Activated CD4-positive, alpha-beta T cell treated with anti-CD3 and anti-CD28 coated beads, Interleukin-2, amount 10 ng/mL, durations not matched to agents 24 days and 14 days (primary cell): Measurements from ENCODE around the gene CENPW. TPM values are rescaled to one million over a fixed set of nuclear protein-coding genes. Genes with fewer than 3 reads are reported as not detected.

Experiments
- DNase-seq: peaks from one replicate; pipeline ENCODE4 v3.0.0; 2022
- H3K27ac Mint-ChIP-seq: one replicate; pipeline ENCODE4 v1.8.0; 2022; ENCODE audit warnings: mild to moderate bottlenecking, mixed read lengths
- H3K27me3 Mint-ChIP-seq: one replicate; pipeline ENCODE4 v1.8.0; 2022; ENCODE audit warnings: mixed read lengths
- H3K36me3 Mint-ChIP-seq: one replicate; pipeline ENCODE4 v1.8.0; 2022; ENCODE audit warnings: low read depth, mild to moderate bottlenecking, mixed read lengths
- H3K4me1 Mint-ChIP-seq: one replicate; pipeline ENCODE4 v1.8.0; 2021; ENCODE audit warnings: mixed read lengths
- H3K4me3 Mint-ChIP-seq: one replicate; pipeline ENCODE4 v1.8.0; 2022; ENCODE audit warnings: mild to moderate bottlenecking, moderate library complexity, mixed read lengths
- H3K9me3 Mint-ChIP-seq: one replicate; pipeline ENCODE4 v1.8.0; 2021; ENCODE audit warnings: mixed read lengths
- intact Hi-C: fragments of 100-400 bp; cut with micrococcal nuclease; formaldehyde crosslinking; loops from one replicate; pipeline ENCODE4 v1.15.1; 2023
- total RNA-seq: library from RNA; stranded (reverse); gene quantifications from 2 replicates; pipeline ENCODE4 v1.2.3, GENCODE V29; 2022

The CENPW gene
- total RNA-seq, 1 donor from 2014 or later = 45.8 TPM

- Mint-ChIP-seq H3K36me3 (peaks cover 1% of the 10 kb centered on the region), H3K4me1 (peaks cover 26% of the 10 kb centered on the region), H3K27me3 (no peaks in the 10 kb centered on the region), H3K27ac (no peak overlapping the region), H3K9me3 (no peaks in the 10 kb centered on the region), H3K4me3 (no peak overlapping the region)
- intact Hi-C loops = loop anchor here (5.0 kb wide), 1 partner anchor 162 kb away; no protein-coding TSS in a partner anchor
- DNase-seq = no peak
Observed at GRCh38 chr6:126344181-126344580, 4.3 kb downstream of the CENPW start.

- no peaks in the 10 kb centered on the region for H3K27me3 Mint-ChIP-seq
- H3K36me3 Mint-ChIP-seq = peaks cover 4% of the 10 kb centered on the region
- no peak overlapping the region for H3K27ac Mint-ChIP-seq
- H3K4me3 Mint-ChIP-seq = no peak overlapping the region
- H3K4me1 Mint-ChIP-seq = peaks cover 6% of the 10 kb centered on the region
- no peaks in the 10 kb centered on the region for H3K9me3 Mint-ChIP-seq
- no peak for DNase-seq
- intact Hi-C loops = no loop called here
Observed at GRCh38 chr6:126351960-126352359, 12.0 kb downstream of the CENPW start.

GRCh38 chr6:126352514-126352913, 12.6 kb downstream of the CENPW start:
- Mint-ChIP-seq H3K9me3 (no peaks in the 10 kb centered on the region), H3K27me3 (no peaks in the 10 kb centered on the region), H3K4me3 (no peak overlapping the region), H3K36me3 (peaks cover 3% of the 10 kb centered on the region), H3K4me1 (peaks cover 6% of the 10 kb centered on the region), H3K27ac (no peak overlapping the region)
- intact Hi-C loops = no loop called here
- DNase-seq = no peak

GRCh38 chr6:126356526-126356925, 16.6 kb downstream of the CENPW start:
- peaks cover 6% of the 10 kb centered on the region for H3K36me3 Mint-ChIP-seq
- intact Hi-C loops = no loop called here
- H3K4me1 Mint-ChIP-seq = peaks cover 6% of the 10 kb centered on the region
- H3K9me3 Mint-ChIP-seq = peaks cover 5% of the 10 kb centered on the region
- no peak overlapping the region for H3K27ac Mint-ChIP-seq
- DNase-seq = no peak
- H3K4me3 Mint-ChIP-seq = no peak overlapping the region
- H3K27me3 Mint-ChIP-seq = no peaks in the 10 kb centered on the region

- H3K27me3 Mint-ChIP-seq = no peaks in the 10 kb centered on the region
- peaks cover 6% of the 10 kb centered on the region for H3K36me3 Mint-ChIP-seq
- H3K9me3 Mint-ChIP-seq = peaks cover 5% of the 10 kb centered on the region
- no peak overlapping the region for H3K27ac Mint-ChIP-seq
- DNase-seq = no peak
- intact Hi-C loops = loop anchor here (2.0 kb wide), 1 partner anchor 761 kb away; no protein-coding TSS in a partner anchor
- no peaks in the 10 kb centered on the region for H3K4me1 Mint-ChIP-seq
- no peak overlapping the region for H3K4me3 Mint-ChIP-seq
Observed at GRCh38 chr6:126359936-126360537, 20.1 kb downstream of the CENPW start.

GRCh38 chr6:126361832-126362440, 22.0 kb downstream of the CENPW start:
- no peak overlapping the region for H3K27ac Mint-ChIP-seq
- intact Hi-C loops = loop anchor here (2.0 kb wide), 1 partner anchor 759 kb away; no protein-coding TSS in a partner anchor
- no peaks in the 10 kb centered on the region for H3K27me3 Mint-ChIP-seq
- H3K36me3 Mint-ChIP-seq = peaks cover 6% of the 10 kb centered on the region
- peaks cover 5% of the 10 kb centered on the region for H3K9me3 Mint-ChIP-seq
- no peak for DNase-seq
- H3K4me1 Mint-ChIP-seq = no peaks in the 10 kb centered on the region
- H3K4me3 Mint-ChIP-seq = no peak overlapping the region

- Mint-ChIP-seq H3K4me1 (no peaks in the 10 kb centered on the region), H3K9me3 (no peaks in the 10 kb centered on the region), H3K27me3 (no peaks in the 10 kb centered on the region), H3K27ac (no peak overlapping the region), H3K4me3 (no peak overlapping the region), H3K36me3 (no peaks in the 10 kb centered on the region)
- intact Hi-C loops = no loop called here
- DNase-seq = no peak
Observed at GRCh38 chr6:126367849-126368248, 27.9 kb downstream of the CENPW start.

GRCh38 chr6:126372626-126373025, 32.7 kb downstream of the CENPW start:
- no peak for DNase-seq
- intact Hi-C loops = no loop called here
- Mint-ChIP-seq H3K4me3 (no peak overlapping the region), H3K4me1 (no peaks in the 10 kb centered on the region), H3K36me3 (no peaks in the 10 kb centered on the region), H3K27me3 (no peaks in the 10 kb centered on the region), H3K9me3 (no peaks in the 10 kb centered on the region), H3K27ac (no peak overlapping the region)

- no peak overlapping the region for H3K4me3 Mint-ChIP-seq
- H3K4me1 Mint-ChIP-seq = no peaks in the 10 kb centered on the region
- no peaks in the 10 kb centered on the region for H3K36me3 Mint-ChIP-seq
- H3K27ac Mint-ChIP-seq = no peak overlapping the region
- no peak for DNase-seq
- H3K27me3 Mint-ChIP-seq = no peaks in the 10 kb centered on the region
- intact Hi-C loops = no loop called here
- H3K9me3 Mint-ChIP-seq = no peaks in the 10 kb centered on the region
Observed at GRCh38 chr6:126373344-126373743, 33.4 kb downstream of the CENPW start.

- H3K4me1 Mint-ChIP-seq = no peaks in the 10 kb centered on the region
- H3K27me3 Mint-ChIP-seq = no peaks in the 10 kb centered on the region
- intact Hi-C loops = no loop called here
- no peak overlapping the region for H3K4me3 Mint-ChIP-seq
- H3K36me3 Mint-ChIP-seq = no peaks in the 10 kb centered on the region
- DNase-seq = no peak
- no peak overlapping the region for H3K27ac Mint-ChIP-seq
- no peaks in the 10 kb centered on the region for H3K9me3 Mint-ChIP-seq
Observed at GRCh38 chr6:126374372-126374771, 34.5 kb downstream of the CENPW start.

- Mint-ChIP-seq H3K4me1 (no peaks in the 10 kb centered on the region), H3K4me3 (no peak overlapping the region), H3K27ac (no peak overlapping the region), H3K9me3 (peaks cover 4% of the 10 kb centered on the region), H3K27me3 (no peaks in the 10 kb centered on the region), H3K36me3 (no peaks in the 10 kb centered on the region)
- intact Hi-C loops = no loop called here
- DNase-seq = no peak
Observed at GRCh38 chr6:126376682-126377081, 36.8 kb downstream of the CENPW start.

GRCh38 chr6:126377594-126378153, 37.8 kb downstream of the CENPW start:
- intact Hi-C loops = no loop called here
- peaks cover 4% of the 10 kb centered on the region for H3K9me3 Mint-ChIP-seq
- no peaks in the 10 kb centered on the region for H3K27me3 Mint-ChIP-seq
- DNase-seq = no peak
- H3K36me3 Mint-ChIP-seq = no peaks in the 10 kb centered on the region
- no peak overlapping the region for H3K4me3 Mint-ChIP-seq
- H3K27ac Mint-ChIP-seq = no peak overlapping the region
- no peaks in the 10 kb centered on the region for H3K4me1 Mint-ChIP-seq

GRCh38 chr6:126380072-126380583, 40.2 kb downstream of the CENPW start:
- intact Hi-C loops = no loop called here
- Mint-ChIP-seq H3K9me3 (peaks cover 12% of the 10 kb centered on the region), H3K27ac (no peak overlapping the region), H3K36me3 (no peaks in the 10 kb centered on the region), H3K27me3 (no peaks in the 10 kb centered on the region), H3K4me3 (no peak overlapping the region), H3K4me1 (no peaks in the 10 kb centered on the region)
- no peak for DNase-seq

GRCh38 chr6:126381498-126381897, 41.6 kb downstream of the CENPW start:
- intact Hi-C loops = no loop called here
- H3K9me3 Mint-ChIP-seq = peaks cover 12% of the 10 kb centered on the region
- no peaks in the 10 kb centered on the region for H3K4me1 Mint-ChIP-seq
- no peak for DNase-seq
- H3K27ac Mint-ChIP-seq = no peak overlapping the region
- H3K27me3 Mint-ChIP-seq = no peaks in the 10 kb centered on the region
- no peak overlapping the region for H3K4me3 Mint-ChIP-seq
- H3K36me3 Mint-ChIP-seq = no peaks in the 10 kb centered on the region
